Raji (cell line): ENCODE results near the gene AKAP4.

Experiments used
- POLR2A ChIP-seq: IDR thresholded peaks from 2 replicates; pipeline ENCODE4 v1.6.1; 2011; ENCODE audit warnings: low read depth, low read length, control low read depth; ENCODE audit not compliant: insufficient read depth

AKAP4 gene, protein sequence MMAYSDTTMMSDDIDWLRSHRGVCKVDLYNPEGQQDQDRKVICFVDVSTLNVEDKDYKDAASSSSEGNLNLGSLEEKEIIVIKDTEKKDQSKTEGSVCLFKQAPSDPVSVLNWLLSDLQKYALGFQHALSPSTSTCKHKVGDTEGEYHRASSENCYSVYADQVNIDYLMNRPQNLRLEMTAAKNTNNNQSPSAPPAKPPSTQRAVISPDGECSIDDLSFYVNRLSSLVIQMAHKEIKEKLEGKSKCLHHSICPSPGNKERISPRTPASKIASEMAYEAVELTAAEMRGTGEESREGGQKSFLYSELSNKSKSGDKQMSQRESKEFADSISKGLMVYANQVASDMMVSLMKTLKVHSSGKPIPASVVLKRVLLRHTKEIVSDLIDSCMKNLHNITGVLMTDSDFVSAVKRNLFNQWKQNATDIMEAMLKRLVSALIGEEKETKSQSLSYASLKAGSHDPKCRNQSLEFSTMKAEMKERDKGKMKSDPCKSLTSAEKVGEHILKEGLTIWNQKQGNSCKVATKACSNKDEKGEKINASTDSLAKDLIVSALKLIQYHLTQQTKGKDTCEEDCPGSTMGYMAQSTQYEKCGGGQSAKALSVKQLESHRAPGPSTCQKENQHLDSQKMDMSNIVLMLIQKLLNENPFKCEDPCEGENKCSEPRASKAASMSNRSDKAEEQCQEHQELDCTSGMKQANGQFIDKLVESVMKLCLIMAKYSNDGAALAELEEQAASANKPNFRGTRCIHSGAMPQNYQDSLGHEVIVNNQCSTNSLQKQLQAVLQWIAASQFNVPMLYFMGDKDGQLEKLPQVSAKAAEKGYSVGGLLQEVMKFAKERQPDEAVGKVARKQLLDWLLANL

DNA sequence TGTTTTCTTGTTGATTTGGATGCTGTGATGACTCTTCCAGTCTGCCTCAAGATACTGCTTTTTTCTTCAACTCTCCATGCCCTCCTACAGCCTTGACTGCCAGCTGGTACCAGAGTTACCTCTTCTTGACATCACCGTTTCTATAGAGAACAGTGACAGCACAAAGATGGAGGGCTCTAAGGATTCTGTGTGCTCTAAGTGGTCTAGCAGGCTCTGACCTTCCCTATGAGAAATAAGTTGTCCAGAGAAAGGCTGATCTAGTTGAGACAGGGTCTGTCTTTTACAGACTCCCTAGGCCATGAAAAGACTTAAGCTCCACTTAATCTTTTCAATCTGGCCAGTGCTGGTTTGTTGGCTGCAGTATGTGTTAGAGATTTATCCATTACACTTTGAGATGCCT lies at the start of gene AKAP4:
TSS of gene AKAP4 (minus strand) at position 101 of the 400 bp plus-strand sequence. CDS start 118 bp downstream, outside the sequence.
- TF ChIP-seq POLR2A = no peak

DNA sequence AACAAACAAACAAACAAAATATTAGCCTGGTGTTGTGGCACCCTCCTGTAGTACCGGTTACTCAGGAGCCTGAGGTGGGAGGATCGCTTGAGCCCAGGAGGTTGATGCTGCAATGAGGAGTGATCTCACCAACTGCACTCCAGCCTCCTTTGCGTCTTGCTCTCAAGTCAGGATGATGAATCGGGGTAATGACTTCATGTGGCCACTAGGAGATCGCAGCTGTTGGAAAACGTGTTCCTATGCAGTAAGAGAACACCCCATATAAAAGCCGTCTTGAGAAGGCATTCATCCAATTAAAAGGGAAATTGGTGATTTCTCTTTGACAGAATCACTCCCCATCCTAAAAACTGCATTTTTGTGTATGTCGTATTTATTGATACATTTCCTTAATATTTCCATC lies 10.7 kb upstream of the AKAP4 start:
- TF ChIP-seq POLR2A = no peak

DNA sequence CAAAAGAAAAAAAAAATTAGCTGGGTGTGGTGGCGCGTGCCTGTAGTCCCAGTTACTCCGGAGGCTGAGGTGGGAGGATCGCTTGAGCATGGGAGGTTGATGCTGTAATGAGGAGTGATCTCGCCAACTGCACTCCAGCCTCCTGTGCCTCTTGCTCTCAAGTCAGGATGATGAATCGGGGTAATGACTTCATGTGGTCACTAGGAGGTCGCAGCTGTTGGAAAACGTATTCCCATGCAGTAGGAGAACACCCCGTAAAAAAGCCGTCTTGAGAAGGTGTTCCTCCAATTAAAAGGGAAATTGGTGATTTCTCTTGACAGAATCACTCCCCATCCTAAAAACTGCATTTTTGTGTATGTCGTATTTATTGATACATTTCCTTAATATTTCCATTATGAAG lies 5.9 kb upstream of the AKAP4 start:
- no peak for TF ChIP-seq POLR2A

DNA sequence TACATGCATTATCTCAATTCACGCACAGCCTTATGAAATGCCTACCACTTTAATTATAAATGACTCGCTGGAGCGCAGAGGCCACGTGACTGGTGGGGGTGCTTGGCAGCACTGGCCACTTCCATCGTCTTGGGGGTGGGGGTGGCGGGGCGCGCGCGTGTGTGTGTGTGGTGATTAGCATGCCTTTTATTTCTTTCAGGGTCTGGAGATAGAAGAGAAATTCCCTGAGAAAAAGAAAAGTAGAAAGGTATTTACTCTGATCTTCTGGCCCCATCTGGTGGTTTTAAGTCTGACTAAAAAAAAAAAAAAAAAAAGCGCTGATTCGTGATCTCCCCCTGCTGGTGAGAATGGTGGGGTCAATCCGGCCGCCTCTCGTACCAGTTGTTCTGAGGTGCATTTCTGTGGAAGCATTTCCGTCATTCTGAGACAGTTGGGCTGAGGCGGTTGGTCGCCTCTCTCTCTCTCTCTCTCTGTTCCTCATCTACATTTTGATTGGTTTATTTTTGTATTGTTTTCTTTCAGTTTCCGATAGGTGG lies 3.6 kb upstream of the AKAP4 start, which contains the start of gene CCNB3:
TSS of gene CCNB3 (plus strand) at position 402 of the 536 bp plus-strand sequence. CDS start 80,399 bp downstream, outside the sequence.
- TF ChIP-seq POLR2A = no peak

DNA sequence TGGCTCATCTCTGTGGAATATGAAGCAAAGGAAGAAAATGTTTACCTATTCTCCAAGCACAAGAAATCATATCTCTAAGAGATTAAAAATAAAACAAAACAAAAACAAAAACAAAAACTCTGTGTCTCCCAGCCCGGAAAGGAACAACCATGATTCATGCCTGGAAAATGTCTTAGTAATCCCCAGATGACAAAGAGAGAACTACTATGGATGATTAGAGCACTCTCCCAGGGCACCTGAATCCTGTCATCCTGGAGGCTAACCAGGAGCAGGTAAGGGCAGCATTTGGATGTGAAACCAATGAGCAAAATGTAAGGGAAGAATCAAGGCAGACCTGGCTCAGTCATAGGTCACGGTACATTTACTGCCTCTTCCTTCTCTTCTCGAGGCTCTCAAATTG lies 1.7 kb upstream of the AKAP4 start:
- TF ChIP-seq POLR2A = no peak

DNA sequence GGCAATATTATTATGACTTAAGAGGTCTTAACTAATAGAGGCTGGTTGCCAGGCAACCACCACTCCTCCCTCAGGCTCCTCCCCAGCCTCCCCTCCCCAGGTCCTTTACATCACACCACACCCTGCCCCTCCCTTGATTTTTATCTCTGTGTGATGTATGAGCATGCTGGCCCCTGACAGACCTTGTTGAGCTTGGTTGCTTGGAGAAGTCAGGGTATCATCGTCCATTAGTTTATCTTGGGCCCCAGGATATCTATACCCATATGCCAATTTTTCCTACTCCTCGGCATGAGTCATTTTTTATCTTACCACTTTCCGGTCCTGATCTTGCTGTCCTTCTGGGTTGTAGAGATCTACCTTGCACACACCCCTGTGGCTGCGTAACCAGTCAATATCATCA lies 2.5 kb downstream of the AKAP4 start:
- no peak for TF ChIP-seq POLR2A

DNA sequence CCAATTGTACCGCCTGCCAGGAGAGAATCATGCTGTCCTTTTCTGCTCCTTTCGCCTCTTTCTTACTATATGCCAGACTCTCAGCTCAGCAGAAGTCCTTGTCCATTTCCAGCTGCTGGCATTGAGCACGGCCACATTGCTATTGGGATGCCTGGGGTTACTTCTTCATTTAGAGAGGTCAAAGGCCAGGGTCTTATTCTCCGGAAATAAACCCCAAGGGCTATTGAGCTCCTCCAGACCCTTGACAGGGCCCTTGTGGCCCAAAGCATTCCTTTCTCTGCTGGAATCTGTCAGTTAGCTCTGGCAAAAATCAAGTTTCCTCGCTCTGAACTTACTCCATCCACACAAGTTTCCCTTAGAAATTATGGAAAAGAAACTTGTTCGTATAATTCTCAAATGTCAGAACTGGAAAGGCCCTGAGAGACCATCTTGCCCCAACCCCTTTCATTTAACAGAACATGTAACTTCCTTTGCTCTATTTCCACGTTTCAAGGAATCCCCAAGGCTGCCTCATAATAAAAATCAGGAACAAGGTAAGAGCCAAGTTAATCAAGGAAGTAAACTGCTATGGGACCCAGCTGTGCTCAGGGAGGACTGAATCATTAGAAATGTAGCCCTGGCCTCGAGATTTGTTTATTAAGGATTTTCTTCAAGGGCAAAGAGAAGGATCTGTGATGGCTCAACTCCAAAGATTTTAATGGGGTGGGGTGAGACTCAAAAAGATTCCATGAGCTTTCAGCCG lies 11.8 kb downstream of the AKAP4 start:
- no peak for TF ChIP-seq POLR2A

DNA sequence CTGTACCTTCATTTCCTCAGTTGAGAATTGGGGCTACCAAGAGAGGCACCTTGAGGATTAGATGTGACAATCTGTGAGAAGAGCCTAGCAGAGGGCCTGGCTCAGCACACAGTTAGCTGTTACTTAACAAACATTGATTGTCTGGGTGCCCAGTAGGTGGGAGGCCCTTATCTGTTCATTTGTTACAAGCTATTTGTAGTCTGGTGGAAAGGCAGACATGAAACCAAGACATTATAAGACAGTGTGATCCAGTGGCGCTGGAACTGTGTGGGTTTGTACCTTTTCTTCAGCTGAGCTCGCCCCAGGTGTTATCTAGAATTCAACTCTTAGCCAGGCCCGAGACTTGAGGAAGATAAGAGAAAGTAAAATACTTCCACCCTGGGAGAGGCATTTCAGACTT lies 16.9 kb downstream of the AKAP4 start:
- TF ChIP-seq POLR2A = no peak

DNA sequence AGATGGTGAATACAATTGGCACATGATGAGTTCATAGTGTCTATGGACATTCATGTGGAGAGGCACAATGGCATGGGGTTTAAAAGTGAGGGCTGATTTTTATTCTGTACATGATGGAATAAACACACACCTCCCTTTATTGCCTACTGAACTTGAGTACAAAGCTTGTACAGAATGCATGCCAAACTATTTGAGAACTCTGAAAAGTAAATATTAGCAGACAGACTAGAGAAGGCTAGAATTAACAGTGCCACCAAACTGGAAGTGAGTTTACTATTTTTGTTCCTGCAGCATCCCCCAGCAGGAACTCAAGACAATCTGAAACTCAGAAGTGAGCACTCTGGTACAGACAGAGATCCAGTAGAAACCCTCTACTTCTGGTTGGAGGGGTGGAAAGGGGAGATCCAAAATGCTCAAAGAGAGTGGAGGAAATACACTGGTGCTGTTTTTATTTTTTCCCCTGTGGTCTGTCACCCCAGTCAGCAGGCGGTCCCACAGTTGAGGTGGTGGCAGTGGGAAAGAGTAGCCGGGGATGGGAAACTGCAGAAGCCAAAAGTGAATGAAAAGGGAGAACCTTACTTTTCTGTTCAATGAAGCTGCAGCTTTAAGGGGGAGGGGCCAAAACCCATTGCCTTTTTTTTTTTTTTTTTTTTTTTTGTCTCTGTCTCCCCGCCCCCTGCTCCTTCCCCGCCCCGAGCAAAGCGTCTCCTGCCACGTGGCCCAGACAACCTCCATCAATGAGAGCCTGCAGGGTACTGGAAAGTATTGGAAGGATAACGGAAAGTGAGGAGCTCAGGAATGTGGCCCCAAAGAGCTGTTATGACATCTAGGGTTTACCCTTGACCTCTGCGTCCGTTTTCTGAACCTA lies 20.5 kb downstream of the AKAP4 start:
- TF ChIP-seq POLR2A = no peak

DNA sequence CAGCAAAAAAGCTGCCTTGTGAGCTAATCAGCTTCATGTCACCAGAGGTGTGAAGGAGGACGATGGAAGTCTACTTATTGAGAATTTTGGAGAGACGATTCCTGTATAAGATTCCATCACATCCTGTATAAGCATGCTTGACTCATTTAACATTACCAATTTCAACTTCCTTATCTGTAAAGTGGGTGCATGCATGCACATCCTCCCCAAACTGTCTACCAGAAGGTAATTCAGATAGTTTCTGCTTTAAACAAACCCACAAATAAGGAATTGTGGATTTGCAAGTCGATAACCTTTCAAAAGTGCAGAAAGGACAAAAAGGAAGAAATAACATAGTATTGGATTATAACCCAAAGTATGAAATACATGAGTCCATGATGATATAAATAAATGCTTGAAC lies 31.1 kb downstream of the AKAP4 start:
- no peak for TF ChIP-seq POLR2A

DNA sequence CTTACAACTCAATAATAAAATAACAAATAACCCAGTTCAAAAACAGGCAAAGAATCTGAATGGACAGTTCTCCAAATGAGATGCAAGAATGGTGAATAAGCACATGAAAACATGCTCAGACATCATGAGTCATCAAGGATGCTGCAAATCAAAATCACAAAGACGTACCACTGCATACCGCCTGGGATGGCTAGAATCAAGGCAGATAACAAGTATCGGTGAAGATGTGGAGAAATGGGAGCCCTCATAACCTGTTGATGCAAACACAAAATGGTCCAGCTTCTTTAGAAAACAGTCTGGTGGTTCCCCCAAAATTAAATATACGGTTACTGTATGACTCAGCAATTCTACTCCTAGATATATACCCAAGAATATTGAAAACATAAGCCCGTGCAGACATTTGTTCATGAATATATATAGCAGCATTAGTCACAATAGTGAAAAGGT lies 32.5 kb downstream of the AKAP4 start:
- no peak for TF ChIP-seq POLR2A

DNA sequence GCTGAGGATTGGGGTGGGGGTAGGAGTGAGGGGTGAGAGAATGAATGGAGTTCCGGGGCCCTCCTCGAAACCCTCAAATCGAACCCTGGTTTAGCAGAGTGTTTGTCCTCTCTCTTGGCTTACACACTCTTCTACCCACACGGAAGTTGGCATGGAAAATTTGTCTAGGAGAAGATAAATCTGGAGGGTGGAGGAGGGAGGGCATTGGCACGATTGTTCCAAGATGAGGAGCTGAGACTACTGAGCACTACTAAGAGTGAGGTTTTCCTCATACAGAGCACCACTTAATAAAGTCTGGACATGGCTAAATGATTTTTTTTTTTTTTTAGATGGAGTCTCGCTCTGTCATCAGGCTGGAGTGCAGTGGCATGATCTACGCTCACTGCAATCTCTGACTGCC lies 33.4 kb downstream of the AKAP4 start:
- TF ChIP-seq POLR2A = no peak

DNA sequence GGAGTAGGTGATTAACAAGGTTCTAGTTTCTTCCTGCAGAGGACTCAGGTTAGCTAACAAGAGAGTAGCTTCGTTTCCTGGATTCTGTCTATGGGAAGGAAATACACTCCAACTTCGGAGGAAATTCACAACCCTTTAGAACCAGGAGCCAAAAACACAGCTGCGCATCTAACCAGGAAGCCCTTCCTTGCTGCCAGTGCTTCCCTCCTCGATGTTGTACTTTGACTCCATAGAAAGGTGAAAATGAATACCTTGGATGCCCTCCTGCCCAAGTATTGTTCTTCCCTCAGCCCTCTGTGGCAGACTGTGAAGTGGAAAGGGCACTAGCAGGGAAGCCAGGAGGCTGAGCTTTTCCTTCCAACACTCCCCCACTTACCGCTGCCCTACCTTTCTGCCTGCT lies 35.1 kb downstream of the AKAP4 start:
- TF ChIP-seq POLR2A = no peak

DNA sequence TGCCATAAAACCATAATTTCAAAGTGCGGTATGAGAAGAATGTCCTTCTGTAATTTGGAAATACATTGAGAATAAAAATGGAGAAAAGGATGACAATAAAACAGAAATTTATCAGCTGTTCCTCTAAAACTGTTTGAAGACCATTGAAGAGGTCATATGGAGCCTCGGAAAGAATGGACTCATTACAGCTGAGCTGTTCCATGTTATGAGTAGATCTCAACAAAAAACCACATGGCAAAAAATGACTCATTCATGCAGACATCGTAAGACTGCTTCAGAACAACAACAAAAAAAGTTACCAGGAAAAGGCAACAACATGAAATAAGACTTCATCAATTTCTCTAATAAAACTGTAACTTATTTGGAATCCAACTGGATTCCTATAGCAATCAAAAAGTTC lies 39.7 kb downstream of the AKAP4 start:
- TF ChIP-seq POLR2A = no peak
